K562 (cell line): ENCODE results near the gene SLC35E2B. TPM values are rescaled to one million over a fixed set of nuclear protein-coding genes. Genes with fewer than 3 reads are reported as not detected.

Experiments
- ATAC-seq: fragments of 200-7000 bp; cut with Tn5 transposase; 3 replicates; pipeline ENCODE4 v1.9.1; 2020; ENCODE audit warnings: moderate library complexity
- BruUV-seq: library from RNA; stranded (reverse); fragments of 400-500 nt; replicated peaks from 2 replicates; lab custom pipeline; 2021; lab: Mats Ljungman, UMichigan
- CTCF ChIA-PET: fragments of 300-600 bp; formaldehyde crosslinking; extraction: SDS; loops from one replicate; lab custom pipeline; 2021; ENCODE audit warnings: low intra/inter-chr PET ratio; lab: Yijun Ruan, JAX
- POLR2A ChIA-PET: fragments of 300-600, 350-650 bp; sonication (Branson Sonifier 250); formaldehyde crosslinking; extraction: SDS; loops from one replicate; lab custom pipeline; 2021; ENCODE audit warnings: antibody characterized with exemption, inconsistent platforms; lab: Yijun Ruan, JAX
- DNase-seq, 4 experiments: peaks; one replicate each; pipeline versions ENCODE4 v3.0.0 to v3.0.0-alpha.2; 2011 to 2018; ENCODE audit warnings: low spot score in 3 of 4, mixed read lengths in 3 of 4; ENCODE audit errors: extremely low read depth in 1 of 4
- FAIRE-seq: peaks from 2 replicates; lab custom pipeline; 2011; peaks lifted over from hg19 to GRCh38; lab: Jason Lieb, UNC
- H2AFZ ChIP-seq: 2 replicates; pipeline ENCODE4 v1.6.0; 2011; ENCODE audit warnings: low read depth, low read length, control low read depth, inconsistent platforms
- H3K27ac ChIP-seq: fragments of 200-600 bp; 3 replicates; pipeline ENCODE4 v1.8.0; 2011; ENCODE audit warnings: low read depth, mild to moderate bottlenecking, control low read depth, inconsistent platforms, low read length, moderate library complexity, mixed read lengths; ENCODE audit errors: extremely low read depth
- H3K27me3 ChIP-seq, 2 experiments: fragments of 300-600 bp in 1 of 2; 2 replicates in 1 of 2; 3 replicates in 1 of 2; pipeline versions ENCODE4 v1.6.0 to v1.8.0; 2011; ENCODE audit warnings: inconsistent platforms in 2 of 2, low read length in 2 of 2, mild to moderate bottlenecking in 1 of 2, mixed read lengths in 1 of 2, moderate library complexity in 1 of 2; ENCODE audit not compliant: control insufficient read depth in 2 of 2, insufficient read depth in 2 of 2
- H3K36me3 ChIP-seq: fragments of 300-600 bp; 3 replicates; pipeline ENCODE4 v1.8.0; 2011; ENCODE audit warnings: mild to moderate bottlenecking, low read length, inconsistent platforms; ENCODE audit not compliant: control insufficient read depth, insufficient read depth
- H3K4me1 ChIP-seq, 2 experiments: fragments of 200-600 bp in 1 of 2; replicated peaks in 1 of 2; 2 replicates in 1 of 2; 3 replicates in 1 of 2; pipeline versions ENCODE4 v1.5.1 to v1.8.0; 2011; ENCODE audit warnings: inconsistent platforms in 2 of 2, low read length in 2 of 2, mild to moderate bottlenecking in 1 of 2, mixed read lengths in 1 of 2, moderate library complexity in 1 of 2; ENCODE audit not compliant: control insufficient read depth in 2 of 2, insufficient read depth in 2 of 2
- H3K4me2 ChIP-seq: 2 replicates; pipeline ENCODE4 v1.6.1; 2011; ENCODE audit warnings: low read length, control low read depth, inconsistent platforms, mixed read lengths; ENCODE audit not compliant: insufficient read depth
- H3K4me3 ChIP-seq: fragments of 200-600 bp; sonication (generic), shearing (Covaris generic); 2 replicates; pipeline ENCODE4 v1.5.1; 2016; ENCODE audit warnings: control low read depth, inconsistent platforms
- H3K79me2 ChIP-seq: fragments of 200-600 bp; 3 replicates; pipeline ENCODE4 v1.8.0; 2011; ENCODE audit warnings: low read length, inconsistent platforms; ENCODE audit not compliant: control insufficient read depth, insufficient read depth
- H3K9ac ChIP-seq, 2 experiments: 2 replicates each; pipeline versions ENCODE4 v1.6.0 to v1.6.1; 2011; ENCODE audit warnings: low read depth in 2 of 2, low read length in 2 of 2, control low read depth in 1 of 2, inconsistent platforms in 1 of 2, mild to moderate bottlenecking in 1 of 2, mixed read lengths in 1 of 2; ENCODE audit not compliant: insufficient read depth in 1 of 2
- H3K9me1 ChIP-seq: one replicate; pipeline ENCODE4 v1.6.0; 2011; ENCODE audit warnings: inconsistent platforms, mild to moderate bottlenecking, low read length, moderate library complexity; ENCODE audit not compliant: control insufficient read depth, insufficient read depth
- H3K9me3 ChIP-seq: replicated peaks from 2 replicates; pipeline ENCODE4 v1.5.1; 2011; ENCODE audit warnings: low read depth, low read length, inconsistent platforms; ENCODE audit not compliant: control insufficient read depth, insufficient read depth
- H4K20me1 ChIP-seq: replicated peaks from 2 replicates; pipeline ENCODE4 v1.6.1; 2011; ENCODE audit warnings: low read length, inconsistent platforms, mixed read lengths; ENCODE audit not compliant: control insufficient read depth, insufficient read depth
- ARID4B ChIP-seq: sonication (generic); formaldehyde crosslinking; IDR thresholded peaks from 2 replicates; pipeline ENCODE4 v1.8.0; 2022; ENCODE audit warnings: mild to moderate bottlenecking, missing genetic modification reagents
- ASH1L ChIP-seq: fragments of 450-650 bp; IDR thresholded peaks from 2 replicates; pipeline ENCODE4 v1.6.1; 2018; ENCODE audit warnings: borderline replicate concordance, mild to moderate bottlenecking, low read depth; ENCODE audit not compliant: partially characterized antibody
- CHCHD3 ChIP-seq: fragments of 250-450 bp; sonication (Bioruptor Pico); IDR thresholded peaks from 2 replicates; pipeline ENCODE4 v2.1.2; 2022; ENCODE audit warnings: mild to moderate bottlenecking
- CREB3 ChIP-seq: fragments of 450-650 bp; conservative IDR thresholded peaks from 2 replicates; pipeline ENCODE4 v1.6.1; 2016; ENCODE audit warnings: missing genetic modification characterization, low read depth, mild to moderate bottlenecking, missing compliant biosample characterization, moderate library complexity
- EZH2 ChIP-seq: IDR thresholded peaks from 2 replicates; pipeline ENCODE4 v1.6.1; 2012; ENCODE audit warnings: low read depth, mild to moderate bottlenecking, inconsistent platforms, low read length, borderline replicate concordance
- HBP1 ChIP-seq: fragments of 450-650 bp; formaldehyde crosslinking; IDR thresholded peaks from 2 replicates; pipeline ENCODE4 v1.4.0; 2022; ENCODE audit warnings: missing genetic modification characterization
- MEF2A ChIP-seq: IDR thresholded peaks from 2 replicates; pipeline ENCODE4 v1.6.1; 2011; ENCODE audit warnings: low read depth, mild to moderate bottlenecking, low read length, moderate library complexity; ENCODE audit not compliant: control insufficient read depth
- NFIC ChIP-seq: fragments of 450-650 bp; IDR thresholded peaks from 2 replicates; pipeline ENCODE4 v1.6.1; 2017; ENCODE audit warnings: mild to moderate bottlenecking, inconsistent platforms
- TAF1 ChIP-seq: IDR thresholded peaks from 2 replicates; pipeline ENCODE4 v1.6.1; 2011; ENCODE audit warnings: mild to moderate bottlenecking, low read length, moderate library complexity; ENCODE audit not compliant: insufficient read depth, control insufficient read depth, severe bottlenecking; ENCODE audit errors: extremely low read depth
- ZFPM2 ChIP-seq: fragments of 250-450 bp; sonication (Bioruptor Pico); IDR thresholded peaks from 2 replicates; pipeline ENCODE4 v1.5.1; 2022; ENCODE audit warnings: mild to moderate bottlenecking
- ZNF561 ChIP-seq: fragments of 450-650 bp; formaldehyde crosslinking; conservative IDR thresholded peaks from 2 replicates; pipeline ENCODE4 v1.4.0; 2020; ENCODE audit warnings: mild to moderate bottlenecking, moderate library complexity
- ZNF583 ChIP-seq: fragments of 250-450 bp; sonication (Bioruptor Pico); IDR thresholded peaks from 2 replicates; pipeline ENCODE4 v1.4.0; 2020
- ZNF644 ChIP-seq: fragments of 200-800 bp; sonication (Bioruptor generic); IDR thresholded peaks from 2 replicates; pipeline ENCODE4 v1.6.1; 2016; ENCODE audit warnings: low read depth, missing genetic modification characterization, missing compliant biosample characterization
- WGBS: fragments of 100-300 bp; shearing (Covaris generic); methylation state at CpG from one replicate; pipeline ENCODE4 v1.1.6; 2016; ENCODE audit warnings: low coverage, mixed read lengths; ENCODE audit not compliant: insufficient coverage; ENCODE audit errors: missing lambda C conversion rate; 5-methylcytosine and 5-hydroxymethylcytosine counted together
- in situ Hi-C: fragments of 300-500 bp; cut with MboI; formaldehyde crosslinking; loops from 4 replicates; pipeline ENCODE4 v1.15.0; 2018; ENCODE audit warnings: inconsistent platforms, mixed read lengths
- intact Hi-C: fragments of 100-400 bp; cut with micrococcal nuclease; formaldehyde crosslinking; loops from 2 replicates; pipeline ENCODE4 v1.14.2; 2022
- polyA plus RNA-seq, 8 experiments: library from polyadenylated mRNA; depleted of rRNA in 4 of 8; stranded (reverse) in 5 of 8; unstranded in 3 of 8; fragments of >200 nt; fragmentation: Nextera tagmentation in 2 of 8; fragmentation: Illumina TruSeq in 1 of 8; extraction: Ambion mirVana in 2 of 8; extraction: Trizol in 1 of 8; gene quantifications; 2 replicates each; pipeline versions ENCODE4 v1.2.1 to v1.2.3, GENCODE V29; 2011 to 2014; ENCODE audit warnings: inconsistent platforms in 1 of 8, missing spikeins in 1 of 8
- total RNA-seq, 7 experiments: library from RNA; depleted of rRNA in 6 of 7; stranded (reverse); fragments of >200 nt in 6 of 7; fragmentation: Illumina TruSeq in 2 of 7; extraction: Trizol in 2 of 7; gene quantifications; 2 replicates each; pipeline versions ENCODE4 v1.2.1 to v1.2.3, GENCODE V29; 2011 to 2021; ENCODE audit warnings: low replicate concordance in 1 of 7
- TF ChIP-seq, protein P1 (sequence below): sonication (generic); formaldehyde crosslinking; IDR thresholded peaks from 2 replicates; pipeline ENCODE4 v1.9.0; 2022; ENCODE audit warnings: mild to moderate bottlenecking, missing genetic modification reagents

The SLC35E2B gene
- total and polyA plus RNA-seq, 9 of the 15 experiments (the other 6 are each of a cell fraction or from before 2014, with no cell fraction given) = 4.7 to 44.6 (median 20.7) TPM

DNA sequence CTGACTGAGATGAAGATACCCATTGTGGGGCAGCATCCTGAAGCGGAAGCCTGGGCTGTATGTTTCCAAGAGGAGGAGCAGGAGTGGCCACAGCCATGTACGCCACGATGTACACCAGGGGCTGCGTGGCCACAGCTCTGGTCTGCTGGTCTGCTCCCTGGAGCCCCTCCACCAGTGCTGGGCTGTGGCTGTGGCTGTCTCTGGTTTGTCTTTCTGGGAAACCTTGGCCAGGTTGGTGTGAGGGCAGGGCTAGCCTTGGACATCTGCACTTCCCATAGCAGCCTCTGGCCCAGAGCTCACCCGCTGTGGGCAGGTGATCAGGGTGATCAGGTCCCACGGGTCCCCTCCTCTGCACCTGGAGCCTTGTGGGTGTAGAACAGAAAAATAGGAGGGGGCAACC lies 74.7 kb downstream of the SLC35E2B start:
- Histone ChIP-seq H4K20me1 (peaks cover 24% of the 10 kb centered on the region; the same call in 1 of the 2 replicates), H3K36me3 (peaks cover 9% of the 10 kb centered on the region; the same call in 2 of the 3 replicates), H3K9me3 (no peaks in the 10 kb centered on the region), H3K27ac (no peak overlapping the region), H3K4me1 (peaks cover 13 to 89% of the 10 kb centered on the region in 2 experiments; a peak in 4 of 5 replicates), H3K27me3 (no peaks in the 10 kb centered on the region), H3K9me1 (no peaks in the 10 kb centered on the region), H3K4me2 (no peak overlapping the region), H3K9ac (peak overlapping the region in 1 of 2 experiments; percentile 47; a peak in 2 of 4 replicates), H2AFZ (no peak overlapping the region), H3K4me3 (no peak overlapping the region), H3K79me2 (peaks cover 31% of the 10 kb centered on the region)
- in situ Hi-C loops = no loop called here
- no TSS peak for BruUV-seq
- no peak for DNase-seq
- ChIA-PET POLR2A (interaction anchor here (0.8 to 1.4 kb wide), 2 partner anchors 15 to 56 kb away, joined by 3 to 4 read pairs; no protein-coding TSS in a partner anchor), CTCF (no interaction called here)
- ATAC-seq = no peak
- intact Hi-C loops = no loop called here
- FAIRE-seq = no peak
- 85% methylated on average over 6 of the region's 6 CpGs for WGBS
- TF ChIP-seq, protein P1, sequence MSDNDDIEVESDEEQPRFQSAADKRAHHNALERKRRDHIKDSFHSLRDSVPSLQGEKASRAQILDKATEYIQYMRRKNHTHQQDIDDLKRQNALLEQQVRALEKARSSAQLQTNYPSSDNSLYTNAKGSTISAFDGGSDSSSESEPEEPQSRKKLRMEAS (CRISPR knock-in tag) = no peak
- TF ChIP-seq ZNF583 (CRISPR knock-in tag) (no peak), EZH2 (no peak), ARID4B (CRISPR knock-in tag) (no peak), HBP1 (CRISPR knock-in tag) (no peak), CHCHD3 (CRISPR knock-in tag) (no peak), MEF2A (no peak), TAF1 (no peak), NFIC (no peak), CREB3 (tag) (no peak), ZNF644 (tag) (no peak), ZFPM2 (CRISPR knock-in tag) (no peak), ZNF561 (CRISPR knock-in tag) (no peak), ASH1L (no peak)
